ENCODE results near the gene NKAIN2.

DNA sequence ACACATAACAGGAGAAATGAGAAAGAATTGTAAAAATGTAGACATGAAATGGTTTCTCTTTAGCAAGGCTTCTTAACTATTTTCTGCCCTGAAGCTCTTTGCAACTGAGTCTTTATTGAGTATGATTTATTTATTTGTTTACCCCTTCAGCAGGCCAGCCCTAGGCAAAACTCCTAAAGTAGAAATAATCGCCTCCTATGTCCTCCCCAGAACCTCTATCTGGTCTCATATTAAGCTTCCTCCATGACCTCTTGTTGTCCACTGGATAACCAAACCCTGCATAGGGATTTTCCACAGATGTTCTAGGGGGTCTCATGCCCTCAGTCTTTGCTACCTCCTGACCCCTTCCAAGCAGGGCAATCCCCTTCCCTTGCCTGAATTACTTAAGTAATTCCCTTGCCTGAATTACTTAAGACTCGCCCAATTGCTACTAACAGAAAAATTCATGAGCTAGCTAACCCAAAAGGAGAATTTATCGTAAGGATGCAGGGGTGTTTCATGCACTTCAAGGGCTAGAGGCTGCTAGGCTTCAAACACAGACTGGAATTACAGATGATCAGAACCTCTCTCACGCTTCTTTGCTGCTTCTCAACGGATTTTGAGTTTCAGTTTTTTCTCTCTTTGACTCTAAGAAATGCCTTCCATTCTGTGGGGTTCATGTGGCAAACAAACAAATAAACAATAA, 732.6 kb downstream of the NKAIN2 start:
- TF ChIP-seq, protein P1, sequence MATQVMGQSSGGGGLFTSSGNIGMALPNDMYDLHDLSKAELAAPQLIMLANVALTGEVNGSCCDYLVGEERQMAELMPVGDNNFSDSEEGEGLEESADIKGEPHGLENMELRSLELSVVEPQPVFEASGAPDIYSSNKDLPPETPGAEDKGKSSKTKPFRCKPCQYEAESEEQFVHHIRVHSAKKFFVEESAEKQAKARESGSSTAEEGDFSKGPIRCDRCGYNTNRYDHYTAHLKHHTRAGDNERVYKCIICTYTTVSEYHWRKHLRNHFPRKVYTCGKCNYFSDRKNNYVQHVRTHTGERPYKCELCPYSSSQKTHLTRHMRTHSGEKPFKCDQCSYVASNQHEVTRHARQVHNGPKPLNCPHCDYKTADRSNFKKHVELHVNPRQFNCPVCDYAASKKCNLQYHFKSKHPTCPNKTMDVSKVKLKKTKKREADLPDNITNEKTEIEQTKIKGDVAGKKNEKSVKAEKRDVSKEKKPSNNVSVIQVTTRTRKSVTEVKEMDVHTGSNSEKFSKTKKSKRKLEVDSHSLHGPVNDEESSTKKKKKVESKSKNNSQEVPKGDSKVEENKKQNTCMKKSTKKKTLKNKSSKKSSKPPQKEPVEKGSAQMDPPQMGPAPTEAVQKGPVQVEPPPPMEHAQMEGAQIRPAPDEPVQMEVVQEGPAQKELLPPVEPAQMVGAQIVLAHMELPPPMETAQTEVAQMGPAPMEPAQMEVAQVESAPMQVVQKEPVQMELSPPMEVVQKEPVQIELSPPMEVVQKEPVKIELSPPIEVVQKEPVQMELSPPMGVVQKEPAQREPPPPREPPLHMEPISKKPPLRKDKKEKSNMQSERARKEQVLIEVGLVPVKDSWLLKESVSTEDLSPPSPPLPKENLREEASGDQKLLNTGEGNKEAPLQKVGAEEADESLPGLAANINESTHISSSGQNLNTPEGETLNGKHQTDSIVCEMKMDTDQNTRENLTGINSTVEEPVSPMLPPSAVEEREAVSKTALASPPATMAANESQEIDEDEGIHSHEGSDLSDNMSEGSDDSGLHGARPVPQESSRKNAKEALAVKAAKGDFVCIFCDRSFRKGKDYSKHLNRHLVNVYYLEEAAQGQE (tag by site-specific recombination; IDR thresholded peaks at IDR 0.05): no peak
- TF ChIP-seq HOXA7 (CRISPR knock-in tag; IDR thresholded peaks at IDR 0.05; ENCODE audit: borderline replicate concordance) (no peak), ZBTB8A (tag by site-specific recombination; IDR thresholded peaks at IDR 0.05) (no peak), ZBTB1 (tag by site-specific recombination; IDR thresholded peaks at IDR 0.05) (no peak), MYNN (tag by site-specific recombination; IDR thresholded peaks at IDR 0.05; ENCODE audit: borderline replicate concordance) (no peak), ZNF292 (tag by site-specific recombination; IDR thresholded peaks at IDR 0.05; ENCODE audit: borderline replicate concordance, low read depth) (no peak), ZNF48 (tag by site-specific recombination; IDR thresholded peaks at IDR 0.05) (no peak), ZNF555 (tag by site-specific recombination; conservative IDR thresholded peaks at IDR 0.05) (no peak), ZNF311 (tag by site-specific recombination; IDR thresholded peaks at IDR 0.05; ENCODE audit: borderline replicate concordance) (no peak)
- TF ChIP-seq, protein P2, sequence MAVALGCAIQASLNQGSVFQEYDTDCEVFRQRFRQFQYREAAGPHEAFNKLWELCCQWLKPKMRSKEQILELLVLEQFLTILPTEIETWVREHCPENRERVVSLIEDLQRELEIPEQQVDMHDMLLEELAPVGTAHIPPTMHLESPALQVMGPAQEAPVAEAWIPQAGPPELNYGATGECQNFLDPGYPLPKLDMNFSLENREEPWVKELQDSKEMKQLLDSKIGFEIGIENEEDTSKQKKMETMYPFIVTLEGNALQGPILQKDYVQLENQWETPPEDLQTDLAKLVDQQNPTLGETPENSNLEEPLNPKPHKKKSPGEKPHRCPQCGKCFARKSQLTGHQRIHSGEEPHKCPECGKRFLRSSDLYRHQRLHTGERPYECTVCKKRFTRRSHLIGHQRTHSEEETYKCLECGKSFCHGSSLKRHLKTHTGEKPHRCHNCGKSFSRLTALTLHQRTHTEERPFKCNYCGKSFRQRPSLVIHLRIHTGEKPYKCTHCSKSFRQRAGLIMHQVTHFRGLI (tag by site-specific recombination; IDR thresholded peaks at IDR 0.05): no peak
- TF ChIP-seq, protein P3, sequence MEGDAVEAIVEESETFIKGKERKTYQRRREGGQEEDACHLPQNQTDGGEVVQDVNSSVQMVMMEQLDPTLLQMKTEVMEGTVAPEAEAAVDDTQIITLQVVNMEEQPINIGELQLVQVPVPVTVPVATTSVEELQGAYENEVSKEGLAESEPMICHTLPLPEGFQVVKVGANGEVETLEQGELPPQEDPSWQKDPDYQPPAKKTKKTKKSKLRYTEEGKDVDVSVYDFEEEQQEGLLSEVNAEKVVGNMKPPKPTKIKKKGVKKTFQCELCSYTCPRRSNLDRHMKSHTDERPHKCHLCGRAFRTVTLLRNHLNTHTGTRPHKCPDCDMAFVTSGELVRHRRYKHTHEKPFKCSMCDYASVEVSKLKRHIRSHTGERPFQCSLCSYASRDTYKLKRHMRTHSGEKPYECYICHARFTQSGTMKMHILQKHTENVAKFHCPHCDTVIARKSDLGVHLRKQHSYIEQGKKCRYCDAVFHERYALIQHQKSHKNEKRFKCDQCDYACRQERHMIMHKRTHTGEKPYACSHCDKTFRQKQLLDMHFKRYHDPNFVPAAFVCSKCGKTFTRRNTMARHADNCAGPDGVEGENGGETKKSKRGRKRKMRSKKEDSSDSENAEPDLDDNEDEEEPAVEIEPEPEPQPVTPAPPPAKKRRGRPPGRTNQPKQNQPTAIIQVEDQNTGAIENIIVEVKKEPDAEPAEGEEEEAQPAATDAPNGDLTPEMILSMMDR (tag by site-specific recombination; IDR thresholded peaks at IDR 0.05): no peak
- TF ChIP-seq, protein P4, sequence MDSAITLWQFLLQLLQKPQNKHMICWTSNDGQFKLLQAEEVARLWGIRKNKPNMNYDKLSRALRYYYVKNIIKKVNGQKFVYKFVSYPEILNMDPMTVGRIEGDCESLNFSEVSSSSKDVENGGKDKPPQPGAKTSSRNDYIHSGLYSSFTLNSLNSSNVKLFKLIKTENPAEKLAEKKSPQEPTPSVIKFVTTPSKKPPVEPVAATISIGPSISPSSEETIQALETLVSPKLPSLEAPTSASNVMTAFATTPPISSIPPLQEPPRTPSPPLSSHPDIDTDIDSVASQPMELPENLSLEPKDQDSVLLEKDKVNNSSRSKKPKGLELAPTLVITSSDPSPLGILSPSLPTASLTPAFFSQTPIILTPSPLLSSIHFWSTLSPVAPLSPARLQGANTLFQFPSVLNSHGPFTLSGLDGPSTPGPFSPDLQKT (IDR thresholded peaks at IDR 0.05; ENCODE audit: borderline replicate concordance, low read depth, low read length): no peak
